GM12878 (cell line): ENCODE measurements around the gene PPP1R12B. TPM values are rescaled to one million over a fixed set of nuclear protein-coding genes. Genes with fewer than 3 reads are reported as not detected.
"Not testable (repeated sequence)": the region's sequence is repeated elsewhere in the genome, so short reads cannot be mapped to it uniquely, and the experiment has no call there.

Experiments
- ATAC-seq: fragments of 200-7000 bp; cut with Tn5 transposase; 3 replicates; pipeline ENCODE4 v1.9.1; 2020; ENCODE audit warnings: mild to moderate bottlenecking, moderate library complexity
- BruUV-seq: library from RNA; stranded (reverse); fragments of 400-500 nt; replicated peaks from 2 replicates; lab custom pipeline; 2021; lab: Mats Ljungman, UMichigan
- CTCF ChIA-PET: fragments of 300-600 bp; sonication (Branson Sonifier 250); formaldehyde crosslinking; extraction: SDS; loops from one replicate; lab custom pipeline; 2021; ENCODE audit warnings: inconsistent platforms; lab: Yijun Ruan, JAX
- POLR2A ChIA-PET: fragments of 350-600 bp; formaldehyde crosslinking; extraction: SDS; loops from one replicate; lab custom pipeline; 2021; ENCODE audit warnings: inconsistent platforms; lab: Charles Lee
- RAD21 ChIA-PET: fragments of 300-600 bp; sonication (Branson Sonifier 250); formaldehyde crosslinking; loops from one replicate; lab custom pipeline; 2023; ENCODE audit warnings: antibody characterized with exemption; ENCODE audit not compliant: unreplicated experiment; lab: Charles Lee
- SMC1A ChIA-PET: fragments of 300-600 bp; sonication (Branson Sonifier 250); formaldehyde crosslinking; loops from one replicate; lab custom pipeline; 2023; ENCODE audit not compliant: unreplicated experiment, uncharacterized antibody; lab: Charles Lee
- DNase-seq: peaks from one replicate; pipeline ENCODE4 v3.0.0-alpha.2; 2011; ENCODE audit warnings: low read depth, low spot score
- FAIRE-seq: peaks from 3 replicates; lab custom pipeline; 2011; peaks lifted over from hg19 to GRCh38; lab: Jason Lieb, UNC
- H2AFZ ChIP-seq: 2 replicates; pipeline ENCODE4 v1.6.0; 2011; ENCODE audit warnings: low read depth, low read length, control low read depth; ENCODE audit not compliant: control insufficient read depth
- H3K27ac ChIP-seq: 2 replicates; pipeline ENCODE4 v1.5.1; 2011; ENCODE audit warnings: control low read depth; ENCODE audit not compliant: control insufficient read depth, insufficient read depth
- H3K27me3 ChIP-seq, 2 experiments: replicated peaks in 1 of 2; 2 replicates each; pipeline versions ENCODE4 v1.6.0 to v1.6.1; 2011; ENCODE audit warnings: low read length in 1 of 2; ENCODE audit not compliant: control insufficient read depth in 2 of 2, insufficient read depth in 2 of 2
- H3K36me3 ChIP-seq, 2 experiments: 2 replicates each; pipeline ENCODE4 v1.5.1; 2011; ENCODE audit warnings: low read length in 1 of 2; ENCODE audit not compliant: control insufficient read depth in 2 of 2, insufficient read depth in 2 of 2
- H3K4me1 ChIP-seq: 2 replicates; pipeline ENCODE4 v1.6.1; 2011; ENCODE audit warnings: mild to moderate bottlenecking, low read length, moderate library complexity, mixed read lengths; ENCODE audit not compliant: control insufficient read depth, insufficient read depth
- H3K4me2 ChIP-seq: 2 replicates; pipeline ENCODE4 v1.6.0; 2011; ENCODE audit warnings: control low read depth; ENCODE audit not compliant: control insufficient read depth, insufficient read depth
- H3K4me3 ChIP-seq: fragments of 200-600 bp; sonication (generic); 2 replicates; pipeline ENCODE4 v1.5.1; 2016
- H3K79me2 ChIP-seq: 2 replicates; pipeline ENCODE4 v1.6.0; 2011; ENCODE audit warnings: low read length; ENCODE audit not compliant: control insufficient read depth, insufficient read depth
- H3K9ac ChIP-seq: 2 replicates; pipeline ENCODE4 v1.8.0; 2011; ENCODE audit warnings: low read length, control low read depth, mixed read lengths; ENCODE audit not compliant: control insufficient read depth, insufficient read depth
- H3K9me3 ChIP-seq: replicated peaks from 3 replicates; pipeline ENCODE4 v1.5.1; 2011; ENCODE audit warnings: mild to moderate bottlenecking, low read length; ENCODE audit not compliant: control insufficient read depth, insufficient read depth
- H4K20me1 ChIP-seq: 2 replicates; pipeline ENCODE4 v1.6.0; 2011; ENCODE audit not compliant: control insufficient read depth, insufficient read depth
- FOXK2 ChIP-seq: fragments of 450-650 bp; IDR thresholded peaks from 2 replicates; pipeline ENCODE4 v1.6.1; 2017; ENCODE audit warnings: mild to moderate bottlenecking, moderate library complexity
- WGBS: methylation state at CpG from one replicate; pipeline ENCODE4 v1.1.6; 2016; ENCODE audit warnings: low lambda C conversion rate; ENCODE audit not compliant: insufficient replicate concordance, insufficient coverage; ENCODE audit errors: missing lambda C conversion rate; 5-methylcytosine and 5-hydroxymethylcytosine counted together
- in situ Hi-C: fragments of 300-500 bp; cut with MboI; formaldehyde crosslinking; loops from 9 replicates; pipeline ENCODE4 v1.14.3; 2018; ENCODE audit warnings: mixed read lengths
- intact Hi-C: fragments of 100-400 bp; cut with micrococcal nuclease; formaldehyde crosslinking; loops from one replicate; pipeline ENCODE4 v1.14.2; 2022; ENCODE audit not compliant: unreplicated experiment
- polyA plus RNA-seq, 11 experiments: library from polyadenylated mRNA; depleted of rRNA in 4 of 11; unstranded in 6 of 11; stranded (reverse) in 5 of 11; fragments of >200 nt; fragmentation: Nextera tagmentation in 4 of 11; fragmentation: Illumina TruSeq in 1 of 11; extraction: Ambion mirVana in 4 of 11; extraction: Trizol in 1 of 11; gene quantifications; 1 replicate in 1 of 11; 2 replicates in 10 of 11; pipeline versions ENCODE4 v1.2.1 to v1.2.3, GENCODE V29; 2011 to 2016; ENCODE audit warnings: inconsistent platforms in 2 of 11, missing spikeins in 2 of 11, low read depth in 1 of 11
- total RNA-seq, 4 experiments: library from RNA; depleted of rRNA in 3 of 4; stranded (reverse); fragments of >200 nt in 3 of 4; fragmentation: Illumina TruSeq in 1 of 4; extraction: Trizol in 1 of 4; gene quantifications; 2 replicates each; pipeline versions ENCODE4 v1.2.1 to v1.2.3, GENCODE V29; 2013 to 2021

Gene PPP1R12B
- total and polyA plus RNA-seq, 10 of the 15 experiments (the other 5 are each of a cell fraction or from before 2014, with no cell fraction given) = 0.29 to 9.4 (median 4.7) TPM

GRCh38 chr1:202471246-202471645 is 122.7 kb downstream of the PPP1R12B start:
- H3K79me2 ChIP-seq = no peaks in the 10 kb centered on the region
- ChIA-PET POLR2A (no interaction called here), CTCF (no interaction called here), SMC1A (no interaction called here), RAD21 (no interaction called here)
- intact Hi-C loops = no loop called here
- no peak overlapping the region for H3K4me2 ChIP-seq
- 97% methylated on average over 3 of the region's 3 CpGs for WGBS
- FAIRE-seq (no peak), ATAC-seq (no peak), DNase-seq (no peak)
- no peaks in the 10 kb centered on the region for H3K4me1 ChIP-seq
- H3K4me3 ChIP-seq = no peak overlapping the region
- TF ChIP-seq FOXK2 = no peak
- in situ Hi-C loops = no loop called here
- no peaks in the 10 kb centered on the region for H3K9me3 ChIP-seq
- no peaks in the 10 kb centered on the region for H3K27me3 ChIP-seq
- H3K27ac ChIP-seq = no peak overlapping the region
- no peak overlapping the region for H2AFZ ChIP-seq
- H3K9ac ChIP-seq = no peak overlapping the region
- H3K36me3 ChIP-seq = no peaks in the 10 kb centered on the region
- BruUV-seq = no TSS peak
- no peaks in the 10 kb centered on the region for H4K20me1 ChIP-seq

DNA sequence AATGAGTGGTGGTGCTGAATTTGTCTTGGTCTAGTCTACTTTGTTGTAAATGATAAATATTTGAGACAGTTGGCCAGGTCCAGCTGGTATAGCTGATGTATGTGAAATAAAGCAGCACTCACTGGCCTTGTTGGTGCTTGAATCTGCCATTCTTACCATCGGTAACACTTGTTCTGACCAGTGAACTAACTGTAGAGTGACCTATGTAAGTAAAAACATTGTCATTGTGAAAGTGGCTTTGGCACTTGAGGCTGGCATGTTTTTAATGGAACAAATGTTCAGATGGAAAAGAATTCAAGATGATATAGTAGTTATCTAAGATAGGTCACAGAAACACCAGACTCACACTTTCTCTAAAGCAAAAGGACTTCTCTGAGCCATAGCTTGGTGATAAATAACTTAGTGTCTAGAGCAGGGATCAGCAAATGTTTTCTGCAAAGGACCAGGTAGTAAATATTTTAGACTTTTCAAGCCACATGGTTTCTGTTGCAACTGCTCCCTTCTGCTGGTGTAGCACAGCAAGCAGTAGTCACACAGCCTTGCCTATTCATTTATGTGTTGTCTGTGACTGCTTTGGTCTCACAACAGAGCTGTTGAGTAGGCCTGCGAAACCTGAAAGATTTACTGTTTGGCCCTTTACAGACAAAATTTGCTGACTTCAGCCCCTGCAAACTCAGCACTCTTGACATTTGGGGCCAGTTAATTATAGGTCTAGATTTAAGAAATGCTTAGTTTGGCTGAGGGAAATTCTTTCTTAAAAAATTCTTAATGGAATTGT is 124.0 kb downstream of the PPP1R12B start:
- H3K4me1 ChIP-seq, RAD21 ChIA-PET, FAIRE-seq, H3K27ac ChIP-seq, H3K9me3 ChIP-seq, POLR2A ChIA-PET, H3K4me3 ChIP-seq, H3K9ac ChIP-seq, in situ Hi-C loops, H3K36me3 ChIP-seq, DNase-seq, H3K4me2 ChIP-seq, H4K20me1 ChIP-seq, intact Hi-C loops, H3K27me3 ChIP-seq, BruUV-seq, ATAC-seq, H2AFZ ChIP-seq, H3K79me2 ChIP-seq: not testable (repeated sequence)
- ChIA-PET CTCF (interaction anchor here (1.1 kb wide), 1 partner anchor 29 kb away, joined by 3 read pairs; no protein-coding TSS in a partner anchor), SMC1A (interaction anchor here (0.8 to 1.5 kb wide), 3 partner anchors 8 to 97 kb away, joined by 3 read pairs; no protein-coding TSS in a partner anchor)
- WGBS = 50% methylated on average over 2 of the region's 2 CpGs

GRCh38 chr1:202473266-202474045 is 125.0 kb downstream of the PPP1R12B start:
- in situ Hi-C loops, ATAC-seq, DNase-seq, H3K27me3 ChIP-seq, H4K20me1 ChIP-seq, BruUV-seq, H3K4me3 ChIP-seq, H3K9me3 ChIP-seq, H3K36me3 ChIP-seq, H3K27ac ChIP-seq, POLR2A ChIA-PET, intact Hi-C loops, H3K4me1 ChIP-seq, H3K4me2 ChIP-seq, H3K79me2 ChIP-seq, FAIRE-seq, H3K9ac ChIP-seq, H2AFZ ChIP-seq, RAD21 ChIA-PET: not testable (repeated sequence)
- SMC1A ChIA-PET = interaction anchor here (0.8 to 1.5 kb wide), 3 partner anchors 9 to 96 kb away, joined by 3 read pairs; no protein-coding TSS in a partner anchor
- WGBS = 95% methylated on average over 6 of the region's 6 CpGs
- CTCF ChIA-PET = interaction anchor here (1.1 kb wide), 1 partner anchor 28 kb away, joined by 3 read pairs; no protein-coding TSS in a partner anchor
